ENCODE results near the gene MYL6B.
"Not testable (repeated sequence)": the region's sequence is repeated elsewhere in the genome, so short reads cannot be mapped to it uniquely, and the experiment has no call there.

MYL6B gene

DNA sequence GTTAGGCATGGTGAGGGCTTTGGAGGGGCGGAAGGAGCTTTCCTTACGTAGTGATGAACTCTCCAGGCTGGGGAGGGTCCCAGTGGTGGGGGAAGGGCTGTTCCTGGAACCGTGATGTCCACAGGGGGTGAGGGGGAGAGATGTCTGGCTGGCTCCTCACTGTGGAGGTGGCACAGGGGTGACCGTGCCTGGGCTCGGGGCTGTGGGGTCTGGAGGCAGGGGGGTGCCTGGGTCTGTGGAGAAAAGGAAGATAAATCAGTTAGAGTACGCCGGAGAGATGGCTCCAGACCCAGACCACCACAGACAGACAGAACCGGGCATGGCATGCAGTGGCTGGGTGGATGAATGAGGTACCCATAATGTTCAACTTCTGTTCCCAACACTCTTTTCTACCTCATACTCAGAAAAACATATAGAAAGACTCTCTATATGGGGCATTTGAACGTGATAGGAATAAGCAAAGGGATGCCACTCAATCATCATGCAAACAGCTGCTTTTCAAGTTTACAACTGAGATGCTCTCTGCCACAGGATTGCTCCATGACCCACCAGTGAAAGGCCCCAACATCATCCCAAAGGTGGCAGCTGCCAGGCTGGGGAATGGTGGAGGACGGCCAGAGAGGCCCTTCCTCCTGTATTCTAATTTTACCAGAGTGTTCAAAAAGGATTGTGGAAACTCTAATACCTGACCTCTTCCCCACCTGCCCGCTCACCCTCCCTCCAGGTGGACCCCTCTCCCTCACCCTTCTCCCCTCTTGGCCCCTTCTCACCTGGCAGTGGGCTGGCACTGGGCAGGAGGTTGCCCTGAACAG is 11.4 kb downstream of the MYL6B start:
- no peak for DNase-seq (ENCODE audit: insufficient read length, low spot score)
- FAIRE-seq = no peak

DNA sequence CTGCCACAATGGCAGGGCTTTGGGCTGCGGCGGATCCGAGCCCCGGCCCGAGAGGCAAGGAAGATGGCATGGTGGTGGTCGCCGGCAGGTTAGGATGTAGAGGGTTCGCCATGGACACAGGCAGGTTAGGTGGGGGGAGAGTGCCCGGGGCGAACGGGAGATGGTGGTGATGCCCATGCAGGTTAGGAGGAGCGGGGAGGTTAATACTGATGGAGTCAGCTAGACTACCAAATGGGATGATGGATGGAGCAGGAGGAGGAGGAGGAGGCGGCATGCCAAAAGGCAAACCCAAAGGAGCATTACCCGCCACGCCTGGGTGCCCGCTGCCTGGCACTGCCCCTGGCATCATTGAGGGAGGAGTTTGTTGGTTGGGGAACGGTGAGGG is 11.9 kb downstream of the MYL6B start:
- FAIRE-seq (no peak), DNase-seq (ENCODE audit: insufficient read length, low spot score) (no peak)

DNA sequence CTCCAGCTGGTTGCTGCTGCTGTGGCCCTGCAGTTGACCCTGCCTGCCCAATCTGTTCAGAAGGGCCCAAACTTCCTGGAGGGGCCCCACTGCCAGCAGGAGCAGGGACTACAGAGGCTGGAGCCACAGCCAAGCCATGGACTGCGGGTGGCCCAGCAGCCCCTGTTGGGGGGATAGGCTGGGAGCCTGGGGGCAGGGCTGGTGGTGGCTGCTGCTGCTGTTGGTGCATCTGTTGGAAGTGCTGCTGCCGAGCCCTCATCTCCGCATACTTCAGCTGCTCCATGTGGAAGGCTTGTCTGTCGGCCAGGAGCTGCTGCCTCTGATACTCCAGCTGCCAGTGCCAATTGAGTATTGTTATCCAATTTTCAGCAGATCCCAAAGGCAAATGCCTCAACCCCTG is 13.0 kb downstream of the MYL6B start:
- no peak for DNase-seq (ENCODE audit: insufficient read length, low spot score)
- FAIRE-seq = no peak

DNA sequence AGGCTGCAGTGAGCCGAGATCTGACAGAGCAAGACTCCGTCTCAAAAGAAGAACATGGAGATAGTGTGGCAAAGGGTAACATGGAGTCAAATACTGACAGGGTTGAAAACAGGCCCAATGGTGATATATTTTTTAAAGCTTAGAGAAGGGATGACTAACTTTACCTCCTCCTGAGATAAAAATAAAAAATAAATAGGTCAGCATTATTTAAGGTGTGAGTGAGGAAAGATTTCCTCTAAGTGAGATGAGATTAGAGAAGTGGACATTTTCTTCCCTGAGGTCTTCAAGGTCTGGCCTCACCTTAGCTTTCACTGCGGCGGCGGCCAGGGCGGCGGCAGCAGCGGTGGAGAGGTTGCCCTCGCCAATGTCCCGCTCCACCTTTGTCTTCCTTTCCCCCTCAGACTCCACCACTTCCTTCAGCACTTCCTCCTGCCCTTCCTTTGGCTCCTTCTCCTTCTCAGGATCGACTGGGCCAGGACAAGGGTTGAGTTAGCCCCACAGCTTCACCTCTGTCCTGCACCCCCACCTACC is 16.9 kb downstream of the MYL6B start:
- no peak for DNase-seq (ENCODE audit: insufficient read length, low spot score)
- no peak for FAIRE-seq

DNA sequence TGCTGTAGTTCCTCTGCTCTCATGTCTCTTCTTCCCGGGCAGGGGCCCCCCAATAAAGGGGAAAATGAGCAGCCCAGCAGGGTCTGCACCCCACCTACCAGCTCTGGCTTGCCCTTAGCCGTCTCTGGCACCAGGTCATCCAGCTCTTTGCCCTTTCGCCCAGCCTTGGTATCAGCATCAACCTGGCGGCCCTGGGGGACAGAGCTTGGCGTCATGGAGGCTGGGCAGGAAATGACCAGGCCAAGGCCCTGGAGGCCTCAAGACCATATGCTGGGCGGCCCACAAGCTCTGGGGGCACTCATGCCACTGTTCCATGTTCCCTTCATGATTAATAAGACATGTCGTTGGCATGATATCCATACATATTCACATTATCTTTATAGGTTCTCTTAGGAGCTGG is 20.5 kb downstream of the MYL6B start:
- no peak for FAIRE-seq
- no peak for DNase-seq (ENCODE audit: insufficient read length, low spot score)

DNA sequence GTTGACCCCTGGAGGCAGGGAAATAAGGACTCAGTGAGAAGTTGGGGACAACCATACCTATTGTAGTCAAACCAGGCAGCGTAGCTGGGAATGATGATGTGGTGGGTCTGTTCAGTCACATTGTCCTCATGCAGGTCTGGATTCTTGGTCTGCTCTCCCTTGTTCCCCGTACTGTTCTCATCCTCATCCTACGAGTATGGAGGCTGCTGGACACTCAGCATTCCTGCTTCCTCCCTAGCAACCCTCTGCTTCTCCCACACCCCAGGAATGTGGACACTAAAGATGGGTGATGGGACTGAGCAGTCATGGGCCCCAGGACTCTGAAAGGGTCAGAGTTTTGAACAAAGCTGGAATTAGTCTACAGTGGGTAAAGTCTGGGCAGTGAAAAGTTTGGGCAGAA is 26.0 kb downstream of the MYL6B start:
- DNase-seq (ENCODE audit: insufficient read length, low spot score) (no peak), FAIRE-seq (no peak)

DNA sequence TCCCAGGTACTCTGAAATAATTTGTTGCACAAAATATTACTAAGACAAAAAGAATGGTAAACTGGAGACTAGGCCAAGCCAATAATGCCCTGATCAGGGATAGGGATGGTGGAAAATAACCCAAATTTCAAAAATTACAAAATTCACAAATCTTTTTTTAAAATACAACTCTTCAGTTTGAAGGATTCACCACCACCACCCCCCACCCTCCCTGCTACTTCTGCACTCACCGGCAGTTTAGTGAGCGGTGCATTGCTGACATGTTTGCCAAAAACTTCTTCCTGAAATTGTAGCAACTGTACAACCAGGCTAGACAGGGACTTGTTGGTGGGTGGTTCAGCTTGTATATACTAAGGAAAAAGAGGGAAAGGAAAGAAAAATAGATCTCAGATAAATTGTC is 34.6 kb downstream of the MYL6B start:
- FAIRE-seq (no peak), DNase-seq (ENCODE audit: insufficient read length, low spot score) (no peak)

DNA sequence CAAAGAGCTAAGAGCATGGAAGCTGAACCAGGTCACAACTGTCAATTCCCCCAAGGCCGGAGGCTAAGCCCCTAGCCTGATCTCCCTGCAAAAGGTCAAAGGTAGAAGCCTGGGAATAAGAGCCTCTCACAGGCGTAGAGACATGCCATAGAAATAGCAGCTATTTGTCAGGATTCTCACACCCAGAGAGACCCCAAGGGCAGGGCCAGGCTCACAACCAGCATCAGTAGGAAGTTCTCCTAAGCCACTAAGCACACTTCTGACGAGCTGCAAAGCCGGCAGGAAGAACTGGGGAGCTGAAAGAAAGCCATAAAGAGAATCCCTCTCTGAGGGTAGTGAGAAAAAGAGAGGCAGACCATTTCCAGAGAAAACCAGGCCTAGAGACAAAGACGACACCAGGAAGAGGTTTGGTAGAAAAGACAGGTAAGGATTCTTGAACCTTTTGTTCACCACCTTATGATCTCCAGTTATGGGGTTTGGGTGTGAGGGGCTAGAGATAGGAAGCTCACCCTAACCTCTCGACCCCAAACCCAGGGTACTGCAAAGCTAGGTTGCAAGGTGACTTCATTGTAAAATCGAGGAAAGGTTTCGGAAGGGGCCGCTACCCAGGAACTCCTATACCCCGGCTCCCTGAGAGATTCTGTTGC is 35.9 kb downstream of the MYL6B start:
- no peak for DNase-seq (ENCODE audit: insufficient read length, low spot score)

DNA sequence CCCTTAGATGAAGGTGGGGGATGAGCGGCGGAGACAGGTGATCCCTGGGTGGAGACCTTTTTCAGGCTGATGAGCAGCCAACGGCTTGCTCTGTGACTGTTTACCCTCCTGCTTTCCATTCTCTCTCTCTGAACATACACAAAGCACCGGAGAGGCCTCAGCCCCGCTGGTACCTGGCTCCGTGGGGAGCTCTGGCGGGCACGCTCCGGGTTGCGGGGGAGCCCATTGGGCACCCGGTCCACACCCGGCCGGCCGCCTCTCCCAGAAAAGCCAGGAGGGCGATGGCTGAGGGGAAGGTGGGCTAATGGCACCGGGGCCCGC is 36.4 kb downstream of the MYL6B start:
- no peak for DNase-seq (ENCODE audit: insufficient read length, low spot score)
- no peak for FAIRE-seq

More for the DNA sequence above, 35.9 kb downstream of the MYL6B start:
- no peak for FAIRE-seq

DNA sequence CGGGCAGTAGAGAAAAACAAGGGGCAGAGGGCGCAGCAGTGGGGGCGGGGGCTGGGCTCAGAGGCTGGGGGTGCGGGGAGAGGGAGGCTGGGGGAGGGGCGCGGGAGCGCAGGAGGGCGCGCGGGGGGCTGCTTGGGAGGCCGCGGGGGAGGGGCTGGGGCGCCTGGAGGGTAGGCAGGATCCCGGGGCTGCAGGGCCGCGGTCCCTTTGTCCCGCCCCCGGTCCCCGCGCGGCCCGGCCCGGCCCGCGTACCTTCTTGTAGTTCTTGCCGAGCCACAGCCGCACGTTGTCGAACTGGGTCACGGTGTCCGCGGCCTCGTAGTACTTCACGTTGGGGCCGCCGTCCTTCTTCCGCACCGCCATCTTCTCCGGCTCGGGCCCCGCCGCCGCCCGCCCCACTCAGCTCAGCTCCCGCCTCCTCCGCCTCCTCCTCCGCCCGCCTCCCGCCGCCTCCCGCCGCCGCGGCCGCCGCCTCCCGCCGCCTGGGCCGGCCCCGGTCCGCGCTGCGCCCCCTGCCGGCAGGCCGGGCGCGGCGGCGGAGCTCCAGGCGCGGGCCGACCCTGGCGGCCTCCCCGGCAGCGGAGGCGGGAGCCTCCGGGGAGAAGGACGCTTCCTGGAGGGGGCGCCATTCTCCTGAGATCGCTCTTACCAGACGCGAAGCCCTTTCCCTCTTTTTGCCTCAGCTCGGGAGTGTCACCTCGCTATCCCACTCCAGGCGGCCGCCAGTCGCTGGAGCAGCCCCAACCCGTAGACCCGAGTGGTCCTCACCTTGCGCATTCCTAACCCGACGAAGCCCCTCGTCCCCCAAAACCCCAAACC is 36.9 kb downstream of the MYL6B start, which contains the start of gene SMARCC2:
TSS of gene SMARCC2 (minus strand) at position 385 of the 819 bp plus-strand sequence. CDS start at position 363, 22 bp downstream.
- peak; percentile 84 for DNase-seq (ENCODE audit: insufficient read length, low spot score)
- no peak for FAIRE-seq

DNA sequence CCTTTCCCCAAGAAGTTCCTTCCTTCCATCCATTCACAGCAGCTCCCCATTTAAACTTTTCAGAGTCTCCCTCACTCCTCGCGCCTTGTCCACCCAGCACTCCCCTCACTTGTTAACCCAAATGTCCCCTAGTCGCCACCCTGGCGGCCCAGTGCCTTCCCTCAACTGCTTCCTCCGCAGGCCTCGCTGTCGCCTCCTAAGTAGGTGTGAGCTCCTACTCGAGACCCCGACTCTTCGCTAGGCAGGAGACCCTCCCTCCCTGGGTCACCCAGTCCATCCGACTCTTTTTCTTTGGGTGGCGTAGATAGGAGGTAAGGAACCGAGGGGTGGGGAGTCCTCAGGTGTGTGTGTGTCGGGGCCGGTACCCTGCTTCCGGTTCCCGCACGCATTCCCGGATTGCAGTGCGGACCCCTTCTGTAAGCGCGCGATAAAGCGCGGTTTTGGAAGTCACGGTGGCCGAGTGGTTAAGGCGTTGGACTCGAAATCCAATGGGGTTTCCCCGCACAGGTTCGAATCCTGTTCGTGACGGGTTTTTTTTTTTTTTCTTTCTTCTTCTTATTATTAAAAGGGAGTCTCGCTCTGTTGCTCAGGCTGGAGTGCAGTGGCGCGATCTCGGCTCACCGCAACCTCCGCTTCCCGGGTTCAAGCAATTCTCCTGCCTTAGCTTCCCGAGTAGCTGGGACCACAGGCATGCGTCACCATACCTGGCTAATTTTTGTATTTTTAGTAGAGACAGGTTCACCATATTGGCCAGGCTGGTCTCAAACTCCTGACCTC is 37.7 kb downstream of the MYL6B start:
- DNase-seq (ENCODE audit: insufficient read length, low spot score) = peak; percentile 69

DNA sequence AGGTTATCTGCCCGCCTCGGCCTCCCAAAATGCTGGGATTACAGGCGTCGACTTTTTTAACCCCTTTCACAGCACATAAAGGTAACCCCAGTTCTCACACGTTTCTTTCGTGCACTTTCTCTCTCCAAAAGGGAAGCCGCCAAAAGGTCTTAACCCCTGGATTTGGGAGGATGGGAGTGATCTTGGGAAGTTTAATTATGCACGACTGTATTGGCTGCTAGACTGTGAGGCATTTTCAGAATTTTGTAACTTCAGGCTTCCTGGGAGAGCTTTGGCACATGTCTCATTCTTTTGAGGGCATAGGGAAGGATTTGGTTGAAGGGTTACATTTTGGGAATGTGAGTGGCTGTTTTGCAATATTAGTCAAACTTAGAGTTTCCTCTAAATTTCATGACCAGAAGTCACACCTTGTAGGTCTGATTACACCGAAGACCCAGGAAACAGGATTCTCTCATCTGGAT is 38.3 kb downstream of the MYL6B start:
- no peak for FAIRE-seq
- no peak for DNase-seq (ENCODE audit: insufficient read length, low spot score)

More for the DNA sequence above, 37.7 kb downstream of the MYL6B start:
- no peak for FAIRE-seq

DNA sequence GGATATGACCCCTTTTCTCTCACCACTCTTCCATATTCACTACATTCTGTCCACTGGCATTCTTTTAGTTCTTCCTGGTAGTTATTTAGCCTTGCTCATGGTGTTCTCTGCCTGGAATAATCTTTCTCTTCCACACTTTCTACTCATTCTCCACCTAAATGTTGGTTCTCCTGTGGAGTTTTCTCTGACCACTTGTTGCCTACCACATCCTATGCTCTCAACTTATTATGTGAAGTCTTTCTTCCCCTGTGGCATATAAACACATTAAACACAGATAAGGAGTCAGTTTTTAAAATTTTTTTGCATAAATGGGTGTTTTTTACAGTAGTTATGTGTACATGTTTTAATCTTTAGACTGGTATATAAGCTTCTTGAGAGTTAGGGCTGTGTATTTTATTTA is 40.2 kb downstream of the MYL6B start:
- DNase-seq (ENCODE audit: insufficient read length, low spot score) = no peak
- FAIRE-seq = no peak

DNA sequence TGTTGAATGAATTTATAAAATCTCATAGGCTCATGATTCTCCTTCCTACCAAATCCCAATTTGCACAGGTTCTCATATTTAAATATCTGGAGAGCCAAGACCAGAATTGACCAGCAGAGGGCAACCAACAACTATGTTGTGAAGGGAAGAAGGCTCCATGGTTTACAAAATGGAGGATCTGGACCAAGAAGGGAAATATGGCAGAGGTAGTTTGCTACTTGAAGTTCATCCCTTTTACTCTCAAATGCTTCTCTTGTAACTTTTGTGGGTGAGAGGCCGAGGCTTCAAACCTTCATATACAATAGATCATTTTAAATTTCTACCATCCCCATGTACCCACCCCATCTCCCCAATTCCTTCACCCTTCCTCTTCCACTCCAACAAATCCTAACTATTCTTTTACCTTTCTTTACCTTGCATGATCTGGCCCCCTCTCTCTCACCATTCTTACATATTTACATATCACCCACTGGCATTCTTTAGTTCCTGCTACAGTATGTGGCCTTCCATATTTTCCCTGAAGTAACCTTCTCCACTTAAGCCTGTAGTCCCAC is 40.7 kb downstream of the MYL6B start:
- no peak for FAIRE-seq
- DNase-seq (ENCODE audit: insufficient read length, low spot score) = peak; percentile 67

DNA sequence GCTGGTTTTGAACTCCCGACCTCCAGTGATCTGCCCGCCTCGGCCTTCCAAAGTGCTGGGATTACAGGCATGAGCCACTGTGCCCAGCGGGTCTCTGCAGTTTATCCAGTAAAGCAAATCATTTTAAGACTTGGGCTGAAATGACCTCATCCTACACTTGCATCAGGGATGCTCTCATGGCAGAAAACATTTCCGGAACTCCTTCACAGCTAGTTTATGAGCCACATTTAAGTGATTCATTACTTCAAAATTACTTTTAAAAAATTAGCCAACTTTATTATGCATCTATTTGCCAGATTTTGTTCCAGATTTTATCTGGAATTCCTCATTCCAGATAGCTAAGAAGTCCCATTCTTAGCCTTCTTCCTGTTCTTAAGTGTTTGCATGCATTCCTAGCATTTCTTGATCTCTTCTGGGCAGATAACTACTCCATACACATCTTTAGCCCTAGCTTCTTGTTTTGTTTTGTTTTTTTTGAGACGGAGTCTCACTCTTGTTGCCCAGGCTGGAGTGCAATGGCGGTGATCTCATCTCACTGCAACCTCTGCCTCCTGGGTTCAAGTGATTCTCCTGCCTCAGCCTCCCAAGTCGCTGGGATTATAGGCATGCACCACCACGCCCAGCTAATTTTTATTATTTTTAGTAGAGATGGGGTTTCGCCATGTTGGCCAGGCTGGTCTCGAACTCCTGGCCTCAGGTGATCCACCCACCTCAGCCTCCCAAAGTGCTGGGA is 44.6 kb downstream of the MYL6B start:
- not testable (repeated sequence) for FAIRE-seq
- DNase-seq (ENCODE audit: insufficient read length, low spot score) = peak; percentile 74

DNA sequence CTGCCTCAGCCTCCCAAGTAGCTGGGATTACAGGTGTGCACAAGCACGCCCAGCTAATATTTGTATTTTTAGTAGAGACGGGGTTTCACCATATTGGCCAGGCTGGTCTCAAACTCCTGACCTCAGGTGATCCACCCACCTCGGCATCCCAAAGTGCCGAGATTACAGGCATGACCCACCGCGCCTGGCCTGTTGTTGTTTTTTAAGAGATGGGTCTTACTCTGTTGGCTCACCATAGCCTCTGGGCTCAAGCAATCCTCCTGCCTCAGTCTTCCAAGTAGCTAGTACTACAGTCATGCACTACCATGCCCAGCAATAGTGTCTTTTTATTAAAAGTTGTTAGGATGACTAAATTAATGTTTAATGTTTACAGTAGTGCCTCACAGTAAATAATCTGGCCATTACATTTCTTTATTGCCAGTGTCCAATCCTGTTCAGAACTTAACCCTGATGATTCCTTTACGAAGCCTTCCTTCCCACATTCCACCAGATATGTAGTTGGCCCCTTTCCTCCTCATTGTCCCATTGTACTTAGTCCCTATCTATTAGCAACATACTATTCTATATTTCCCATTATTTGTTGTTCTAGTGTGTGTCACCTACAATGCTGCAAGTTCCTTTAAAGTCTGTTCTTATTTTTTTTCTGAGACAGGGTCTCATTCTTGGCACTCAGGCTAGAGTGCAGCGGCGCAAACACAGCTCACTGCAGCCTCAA is 45.7 kb downstream of the MYL6B start:
- FAIRE-seq = no peak
- no peak for DNase-seq (ENCODE audit: insufficient read length, low spot score)

DNA sequence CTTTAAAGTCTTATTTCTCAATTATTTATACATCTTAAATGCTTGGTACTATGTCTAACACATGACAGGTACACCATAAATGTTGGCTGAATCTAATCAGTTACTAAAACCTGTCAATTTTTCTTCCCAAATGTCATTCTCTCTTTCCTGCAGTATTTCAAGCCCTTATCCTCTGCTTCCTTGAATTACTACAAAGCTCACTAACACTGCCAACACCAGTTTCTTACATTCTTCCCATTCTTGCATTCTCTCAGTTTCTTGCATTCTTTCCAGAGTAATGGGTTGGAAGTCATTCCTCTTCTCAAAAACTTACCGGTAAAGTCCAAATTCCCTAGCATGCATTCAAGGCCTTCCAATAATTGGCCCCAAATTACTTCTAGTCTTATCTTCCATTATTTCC is 46.4 kb downstream of the MYL6B start:
- no peak for FAIRE-seq

DNA sequence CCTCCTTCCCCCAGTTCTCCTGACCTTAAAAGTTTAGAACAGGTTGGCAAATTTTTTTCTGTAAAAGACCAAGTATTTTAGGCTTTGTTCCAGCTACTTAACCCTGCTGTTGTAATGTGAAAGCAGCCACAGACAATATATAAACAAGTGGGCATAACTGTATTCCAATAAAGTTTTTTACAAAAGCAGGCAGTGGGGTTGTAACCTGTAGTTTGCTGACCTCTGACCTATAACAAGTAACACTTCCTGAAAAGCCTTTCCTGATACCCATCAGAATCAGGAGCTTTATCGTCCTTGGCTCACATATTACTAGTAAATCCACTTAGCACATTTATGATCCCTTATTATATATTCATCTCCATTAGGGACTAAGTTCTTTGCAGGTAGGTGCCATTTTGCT is 50.0 kb downstream of the MYL6B start:
- DNase-seq (ENCODE audit: insufficient read length, low spot score) = no peak
- no peak for FAIRE-seq

More for the DNA sequence above, 46.4 kb downstream of the MYL6B start:
- DNase-seq (ENCODE audit: insufficient read length, low spot score) = no peak

DNA sequence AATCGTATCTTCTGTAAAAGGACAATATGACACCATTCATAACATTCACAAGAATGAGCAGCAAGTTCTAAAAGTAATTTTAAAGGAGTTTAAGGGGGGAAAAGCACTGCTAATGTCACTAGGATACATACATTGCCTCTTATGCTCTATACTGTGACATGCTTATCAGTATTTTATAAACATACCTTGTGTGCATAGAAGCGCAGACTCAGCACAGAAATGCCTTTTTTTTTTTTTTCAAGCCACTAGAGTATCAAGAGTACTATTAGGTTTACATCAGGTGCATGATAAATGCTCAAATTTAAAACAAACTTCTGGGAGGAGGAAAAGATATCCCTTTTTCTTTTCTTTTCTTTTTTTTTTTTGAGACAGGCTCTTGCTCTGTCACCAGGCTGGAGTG is 50.5 kb downstream of the MYL6B start:
- DNase-seq (ENCODE audit: insufficient read length, low spot score) (no peak), FAIRE-seq (no peak)
